NB4 (cell line): ENCODE results near the gene ACO2.

Experiments
- POLR2A ChIP-seq: IDR thresholded peaks from 2 replicates; pipeline ENCODE4 v1.6.1; 2011; ENCODE audit warnings: mild to moderate bottlenecking; ENCODE audit not compliant: insufficient read length; ENCODE audit errors: extremely low read depth
- TF ChIP-seq, protein P1 (sequence below): IDR thresholded peaks from one replicate; pipeline ENCODE4 v1.5.1; 2012; ENCODE audit warnings: low read depth, low read length
- TF ChIP-seq, protein P2 (sequence below): IDR thresholded peaks from 2 replicates; pipeline ENCODE4 v1.6.1; 2011; ENCODE audit warnings: low read depth, low read length

DNA sequence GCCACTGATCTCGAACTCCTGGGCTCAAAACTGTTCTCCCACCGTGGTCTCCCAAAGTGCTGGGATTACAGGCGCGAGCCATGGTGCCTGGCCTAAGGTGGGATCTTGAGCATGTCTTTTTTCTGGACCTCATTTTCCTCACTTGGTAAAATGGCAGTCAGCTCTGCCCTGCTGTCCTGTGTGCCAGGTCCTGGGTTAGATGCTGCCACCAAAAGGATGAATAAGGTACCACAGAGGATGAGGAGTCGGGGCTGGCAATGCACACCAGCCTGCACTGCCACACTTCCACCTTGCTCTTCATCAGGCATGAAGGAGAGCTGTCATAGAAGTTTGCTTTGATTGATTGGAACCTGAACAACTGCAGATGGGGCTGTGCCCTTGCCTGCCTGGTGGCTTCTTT is 32.3 kb downstream of the ACO2 start:
- TF ChIP-seq, protein P1, sequence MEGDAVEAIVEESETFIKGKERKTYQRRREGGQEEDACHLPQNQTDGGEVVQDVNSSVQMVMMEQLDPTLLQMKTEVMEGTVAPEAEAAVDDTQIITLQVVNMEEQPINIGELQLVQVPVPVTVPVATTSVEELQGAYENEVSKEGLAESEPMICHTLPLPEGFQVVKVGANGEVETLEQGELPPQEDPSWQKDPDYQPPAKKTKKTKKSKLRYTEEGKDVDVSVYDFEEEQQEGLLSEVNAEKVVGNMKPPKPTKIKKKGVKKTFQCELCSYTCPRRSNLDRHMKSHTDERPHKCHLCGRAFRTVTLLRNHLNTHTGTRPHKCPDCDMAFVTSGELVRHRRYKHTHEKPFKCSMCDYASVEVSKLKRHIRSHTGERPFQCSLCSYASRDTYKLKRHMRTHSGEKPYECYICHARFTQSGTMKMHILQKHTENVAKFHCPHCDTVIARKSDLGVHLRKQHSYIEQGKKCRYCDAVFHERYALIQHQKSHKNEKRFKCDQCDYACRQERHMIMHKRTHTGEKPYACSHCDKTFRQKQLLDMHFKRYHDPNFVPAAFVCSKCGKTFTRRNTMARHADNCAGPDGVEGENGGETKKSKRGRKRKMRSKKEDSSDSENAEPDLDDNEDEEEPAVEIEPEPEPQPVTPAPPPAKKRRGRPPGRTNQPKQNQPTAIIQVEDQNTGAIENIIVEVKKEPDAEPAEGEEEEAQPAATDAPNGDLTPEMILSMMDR: peak; percentile 26
- TF ChIP-seq, protein P2, sequence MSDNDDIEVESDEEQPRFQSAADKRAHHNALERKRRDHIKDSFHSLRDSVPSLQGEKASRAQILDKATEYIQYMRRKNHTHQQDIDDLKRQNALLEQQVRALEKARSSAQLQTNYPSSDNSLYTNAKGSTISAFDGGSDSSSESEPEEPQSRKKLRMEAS: no peak
- TF ChIP-seq POLR2A: no peak
